Caco-2 (cell line): ENCODE measurements around the gene ITGB1BP1. TPM values are rescaled to one million over a fixed set of nuclear protein-coding genes. Genes with fewer than 3 reads are reported as not detected.

Experiments used
- BruUV-seq: library from RNA; stranded (reverse); fragments of 400-500 nt; replicated peaks from 2 replicates; lab custom pipeline; 2021; lab: Mats Ljungman, UMichigan
- CTCF ChIA-PET: fragments of 300-600 bp; sonication (Branson Sonifier 250); formaldehyde crosslinking; loops from one replicate; lab custom pipeline; 2022; ENCODE audit warnings: antibody characterized with exemption; lab: Charles Lee
- POLR2A ChIA-PET: fragments of 300-600 bp; sonication (Branson Sonifier 250); formaldehyde crosslinking; loops from one replicate; lab custom pipeline; 2022; ENCODE audit warnings: antibody characterized with exemption; lab: Charles Lee
- DNase-seq, 2 experiments: peaks; one replicate each; pipeline versions ENCODE4 v3.0.0 to v3.0.0-alpha.2; 2020 to 2022
- H3K27me3 ChIP-seq: replicated peaks from 2 replicates; pipeline ENCODE4 v1.6.0; 2011; ENCODE audit warnings: low read length; ENCODE audit not compliant: control insufficient read depth, insufficient read depth
- H3K36me3 ChIP-seq: 2 replicates; pipeline ENCODE4 v1.5.1; 2011; ENCODE audit warnings: low read length; ENCODE audit not compliant: control insufficient read depth, insufficient read depth
- H3K4me1 ChIP-seq: fragments of 250-450 bp; sonication (Bioruptor Pico); 2 replicates; pipeline ENCODE4 v1.5.1; 2020; ENCODE audit warnings: mild to moderate bottlenecking
- H3K4me3 ChIP-seq: 2 replicates; pipeline ENCODE4 v1.5.1; 2011; ENCODE audit warnings: low read depth, mild to moderate bottlenecking, control low read depth, low read length
- H3K9me3 ChIP-seq: fragments of 250-450 bp; sonication (Bioruptor Pico); 2 replicates; pipeline ENCODE4 v1.5.1; 2020; ENCODE audit warnings: mild to moderate bottlenecking, moderate library complexity
- H3K27ac Mint-ChIP-seq: one replicate; pipeline ENCODE4 v1.8.0; 2022; ENCODE audit warnings: mixed read lengths; ENCODE audit not compliant: unreplicated experiment
- H3K27me3 Mint-ChIP-seq: one replicate; pipeline ENCODE4 v1.8.0; 2022; ENCODE audit warnings: mixed read lengths; ENCODE audit not compliant: insufficient read depth, unreplicated experiment
- H3K36me3 Mint-ChIP-seq: one replicate; pipeline ENCODE4 v1.8.0; 2022; ENCODE audit warnings: mild to moderate bottlenecking, mixed read lengths; ENCODE audit not compliant: insufficient read depth, unreplicated experiment
- H3K4me1 Mint-ChIP-seq: one replicate; pipeline ENCODE4 v1.8.0; 2022; ENCODE audit warnings: low read depth, mixed read lengths; ENCODE audit not compliant: unreplicated experiment
- H3K4me3 Mint-ChIP-seq: one replicate; pipeline ENCODE4 v1.8.0; 2022; ENCODE audit warnings: mild to moderate bottlenecking, moderate library complexity, mixed read lengths; ENCODE audit not compliant: unreplicated experiment
- H3K9me3 Mint-ChIP-seq: one replicate; pipeline ENCODE4 v1.8.0; 2022; ENCODE audit warnings: mixed read lengths; ENCODE audit not compliant: unreplicated experiment
- CTCF ChIP-seq, 2 experiments: fragments of 200-600 bp in 1 of 2; IDR thresholded peaks; 1 replicate in 1 of 2; 2 replicates in 1 of 2; pipeline versions ENCODE4 v1.5.1 to v1.8.0; 2011 to 2022; ENCODE audit warnings: antibody characterized with exemption in 1 of 2, control low read depth in 1 of 2, inconsistent platforms in 1 of 2, low read depth in 1 of 2, low read length in 1 of 2, mild to moderate bottlenecking in 1 of 2, moderate library complexity in 1 of 2; ENCODE audit not compliant: insufficient read depth in 1 of 2, severe bottlenecking in 1 of 2, unreplicated experiment in 1 of 2
- intact Hi-C: fragments of 100-400 bp; cut with micrococcal nuclease; formaldehyde crosslinking; loops from one replicate; pipeline ENCODE4 v1.10.0; 2022; ENCODE audit not compliant: unreplicated experiment
- total RNA-seq: library from RNA; stranded (reverse); gene quantifications from 2 replicates; pipeline ENCODE4 v1.2.3, GENCODE V29; 2022

ITGB1BP1 gene
- total RNA-seq, 1 experiment from 2014 or later: 82.4 TPM

- H3K9me3 Mint-ChIP-seq: no peaks in the 10 kb centered on the region
- TF ChIP-seq CTCF (IDR thresholded peaks at IDR 0.05; ENCODE audit: insufficient read depth in 1 of 2, low read depth in 1 of 2, low read length in 1 of 2, severe bottlenecking in 1 of 2, unreplicated experiment in 1 of 2): no peak
- H3K27ac Mint-ChIP-seq: no peak overlapping the region
- H3K9me3 ChIP-seq: no peaks in the 10 kb centered on the region
- H3K4me3 Mint-ChIP-seq: no peak overlapping the region
- CTCF ChIA-PET: no interaction called here
- no peaks in the 10 kb centered on the region for H3K4me1 Mint-ChIP-seq
- H3K4me3 ChIP-seq: no peak overlapping the region
- peaks cover 76% of the 10 kb centered on the region for H3K36me3 Mint-ChIP-seq
- no peaks in the 10 kb centered on the region for H3K4me1 ChIP-seq
- H3K27me3 Mint-ChIP-seq: no peaks in the 10 kb centered on the region
- H3K27me3 ChIP-seq: no peaks in the 10 kb centered on the region
- no peak for DNase-seq
- H3K36me3 ChIP-seq: peaks cover 3% of the 10 kb centered on the region
- no TSS peak for BruUV-seq
- POLR2A ChIA-PET: no interaction called here
- intact Hi-C loops: no loop called here
Measured at GRCh38 chr2:9440058-9440727, 16.9 kb upstream of the ITGB1BP1 start.

- POLR2A ChIA-PET: no interaction called here
- CTCF ChIA-PET: no interaction called here
- no peak overlapping the region for H3K27ac Mint-ChIP-seq
Measured at GRCh38 chr2:9439536-9439935, 16.2 kb upstream of the ITGB1BP1 start.

GRCh38 chr2:9434489-9434888 is 11.2 kb upstream of the ITGB1BP1 start:
- intact Hi-C loops: no loop called here
- no peaks in the 10 kb centered on the region for H3K4me1 Mint-ChIP-seq
- Histone ChIP-seq H3K9me3 (no peaks in the 10 kb centered on the region), H3K36me3 (no peaks in the 10 kb centered on the region; the same call in 1 of the 2 replicates), H3K27me3 (no peaks in the 10 kb centered on the region), H3K4me3 (no peak overlapping the region), H3K4me1 (no peaks in the 10 kb centered on the region)
- H3K4me3 Mint-ChIP-seq: no peak overlapping the region
- no TSS peak for BruUV-seq
- ChIA-PET POLR2A (no interaction called here), CTCF (no interaction called here)
- H3K36me3 Mint-ChIP-seq: peaks cover 75% of the 10 kb centered on the region
- H3K9me3 Mint-ChIP-seq: no peaks in the 10 kb centered on the region
- H3K27ac Mint-ChIP-seq: no peak overlapping the region
- TF ChIP-seq CTCF (IDR thresholded peaks at IDR 0.05; ENCODE audit: insufficient read depth in 1 of 2, low read depth in 1 of 2, low read length in 1 of 2, severe bottlenecking in 1 of 2, unreplicated experiment in 1 of 2): no peak
- no peaks in the 10 kb centered on the region for H3K27me3 Mint-ChIP-seq
- no peak for DNase-seq

More at GRCh38 chr2:9439536-9439935, 16.2 kb upstream of the ITGB1BP1 start:
- no peaks in the 10 kb centered on the region for H3K4me1 ChIP-seq
- TF ChIP-seq CTCF (IDR thresholded peaks at IDR 0.05; ENCODE audit: insufficient read depth in 1 of 2, low read depth in 1 of 2, low read length in 1 of 2, severe bottlenecking in 1 of 2, unreplicated experiment in 1 of 2): no peak
- H3K4me3 ChIP-seq: no peak overlapping the region
- intact Hi-C loops: no loop called here
- peaks cover 3% of the 10 kb centered on the region for H3K36me3 ChIP-seq
- no peaks in the 10 kb centered on the region for H3K9me3 ChIP-seq
- no peaks in the 10 kb centered on the region for H3K4me1 Mint-ChIP-seq
- H3K27me3 ChIP-seq: no peaks in the 10 kb centered on the region
- no peaks in the 10 kb centered on the region for H3K27me3 Mint-ChIP-seq
- no TSS peak for BruUV-seq
- no peak overlapping the region for H3K4me3 Mint-ChIP-seq
- H3K36me3 Mint-ChIP-seq: peaks cover 69% of the 10 kb centered on the region
- no peaks in the 10 kb centered on the region for H3K9me3 Mint-ChIP-seq
- DNase-seq: no peak
